ENCODE measurements around the gene MORC2.

The MORC2 gene

DNA sequence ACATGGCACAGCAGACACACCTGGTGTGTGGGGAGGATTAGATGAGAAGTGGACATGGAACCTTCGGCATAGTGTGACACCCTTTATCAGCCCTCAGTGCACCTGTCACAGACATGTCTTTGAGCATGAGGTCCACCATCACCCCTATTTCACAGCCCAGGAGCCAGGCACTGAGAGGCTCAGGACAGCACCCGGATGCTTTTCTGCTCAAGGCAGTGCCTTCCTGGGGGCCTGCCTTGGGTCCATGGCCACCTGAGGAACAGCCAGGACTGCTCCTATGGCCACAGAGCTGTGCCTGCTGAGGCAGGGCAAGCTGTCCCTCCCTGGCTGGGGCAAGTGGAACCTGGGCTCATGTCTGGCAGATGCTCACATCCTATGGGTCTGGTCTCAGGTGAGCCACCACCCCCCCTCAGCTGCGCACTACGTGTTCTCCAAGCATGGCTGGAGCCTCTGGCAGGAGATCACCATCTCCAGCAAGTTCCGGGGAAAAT is 75.8 kb downstream of the MORC2 start:
- no peak overlapping the region for H3K27ac ChIP-seq (ENCODE audit: low read length)
- H3F3A ChIP-seq (ENCODE audit: insufficient read depth, low read length): no peaks in the 10 kb centered on the region
- H3K9ac ChIP-seq (ENCODE audit: low read length): no peak overlapping the region
- H4K20me1 ChIP-seq (ENCODE audit: insufficient read depth, low read length): no peaks in the 10 kb centered on the region
- H3K4me2 ChIP-seq (ENCODE audit: low read depth, low read length): no peak overlapping the region
- H3K4me3 ChIP-seq (ENCODE audit: low read length): no peak overlapping the region
- H3K79me2 ChIP-seq (ENCODE audit: low read length): no peaks in the 10 kb centered on the region
- no peaks in the 10 kb centered on the region for H3K9me3 ChIP-seq (replicated peaks; ENCODE audit: insufficient read depth, low read length)
- H3K36me3 ChIP-seq (replicated peaks; ENCODE audit: insufficient read depth, low read length): no peaks in the 10 kb centered on the region
- H3K4me1 ChIP-seq (ENCODE audit: low read length): no peaks in the 10 kb centered on the region
- H2AFZ ChIP-seq (ENCODE audit: low read length): no peak overlapping the region
- TF ChIP-seq, protein P1, sequence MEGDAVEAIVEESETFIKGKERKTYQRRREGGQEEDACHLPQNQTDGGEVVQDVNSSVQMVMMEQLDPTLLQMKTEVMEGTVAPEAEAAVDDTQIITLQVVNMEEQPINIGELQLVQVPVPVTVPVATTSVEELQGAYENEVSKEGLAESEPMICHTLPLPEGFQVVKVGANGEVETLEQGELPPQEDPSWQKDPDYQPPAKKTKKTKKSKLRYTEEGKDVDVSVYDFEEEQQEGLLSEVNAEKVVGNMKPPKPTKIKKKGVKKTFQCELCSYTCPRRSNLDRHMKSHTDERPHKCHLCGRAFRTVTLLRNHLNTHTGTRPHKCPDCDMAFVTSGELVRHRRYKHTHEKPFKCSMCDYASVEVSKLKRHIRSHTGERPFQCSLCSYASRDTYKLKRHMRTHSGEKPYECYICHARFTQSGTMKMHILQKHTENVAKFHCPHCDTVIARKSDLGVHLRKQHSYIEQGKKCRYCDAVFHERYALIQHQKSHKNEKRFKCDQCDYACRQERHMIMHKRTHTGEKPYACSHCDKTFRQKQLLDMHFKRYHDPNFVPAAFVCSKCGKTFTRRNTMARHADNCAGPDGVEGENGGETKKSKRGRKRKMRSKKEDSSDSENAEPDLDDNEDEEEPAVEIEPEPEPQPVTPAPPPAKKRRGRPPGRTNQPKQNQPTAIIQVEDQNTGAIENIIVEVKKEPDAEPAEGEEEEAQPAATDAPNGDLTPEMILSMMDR (IDR thresholded peaks at IDR 0.05; ENCODE audit: low read length): no peak
- no peak for TF ChIP-seq EZH2phosphoT487 (IDR thresholded peaks at IDR 0.05; ENCODE audit: low read length)
- TF ChIP-seq EZH2 (optimal IDR thresholded peaks at IDR 0.05; ENCODE audit: low read depth, low read length): no peak
- no peak for DNase-seq
- no peaks in the 10 kb centered on the region for H3K27me3 ChIP-seq (replicated peaks; ENCODE audit: insufficient read depth, low read length)
- no peaks in the 10 kb centered on the region for H3K9me2 ChIP-seq (replicated peaks; ENCODE audit: insufficient read depth, low read length)

DNA sequence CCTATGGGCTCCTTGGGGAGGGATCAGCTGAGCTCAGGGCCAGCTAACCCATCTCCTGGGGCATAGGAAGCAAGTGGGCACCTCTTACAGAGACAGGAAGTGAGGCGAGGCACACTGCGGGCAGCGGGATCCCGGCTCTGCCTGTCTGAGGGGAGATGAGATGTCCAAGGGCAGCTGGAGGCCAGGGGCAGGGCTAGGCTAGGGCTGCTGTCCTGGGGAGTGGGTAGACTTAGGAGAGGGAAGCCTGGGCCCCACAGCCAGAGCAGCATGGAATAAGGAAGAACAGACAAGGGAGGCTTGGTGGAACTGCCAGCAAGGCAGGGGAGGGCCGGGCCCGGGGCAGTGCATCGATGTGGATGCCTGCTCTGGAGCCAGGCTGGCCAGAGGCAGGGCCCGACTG is 76.3 kb downstream of the MORC2 start:
- no peak overlapping the region for H3K9ac ChIP-seq (ENCODE audit: low read length)
- no peak for DNase-seq
- no peaks in the 10 kb centered on the region for H3K9me3 ChIP-seq (replicated peaks; ENCODE audit: insufficient read depth, low read length)
- no peaks in the 10 kb centered on the region for H3K36me3 ChIP-seq (replicated peaks; ENCODE audit: insufficient read depth, low read length)
- H4K20me1 ChIP-seq (ENCODE audit: insufficient read depth, low read length): no peaks in the 10 kb centered on the region
- no peaks in the 10 kb centered on the region for H3K9me2 ChIP-seq (replicated peaks; ENCODE audit: insufficient read depth, low read length)
- no peaks in the 10 kb centered on the region for H3K79me2 ChIP-seq (ENCODE audit: low read length)
- H3K4me2 ChIP-seq (ENCODE audit: low read depth, low read length): no peak overlapping the region
- H3K27me3 ChIP-seq (replicated peaks; ENCODE audit: insufficient read depth, low read length): no peaks in the 10 kb centered on the region
- H3F3A ChIP-seq (ENCODE audit: insufficient read depth, low read length): no peaks in the 10 kb centered on the region
- no peak overlapping the region for H3K27ac ChIP-seq (ENCODE audit: low read length)
- TF ChIP-seq EZH2phosphoT487 (IDR thresholded peaks at IDR 0.05; ENCODE audit: low read length): no peak
- no peaks in the 10 kb centered on the region for H3K4me1 ChIP-seq (ENCODE audit: low read length)
- H2AFZ ChIP-seq (ENCODE audit: low read length): no peak overlapping the region
- H3K4me3 ChIP-seq (ENCODE audit: low read length): no peak overlapping the region

DNA sequence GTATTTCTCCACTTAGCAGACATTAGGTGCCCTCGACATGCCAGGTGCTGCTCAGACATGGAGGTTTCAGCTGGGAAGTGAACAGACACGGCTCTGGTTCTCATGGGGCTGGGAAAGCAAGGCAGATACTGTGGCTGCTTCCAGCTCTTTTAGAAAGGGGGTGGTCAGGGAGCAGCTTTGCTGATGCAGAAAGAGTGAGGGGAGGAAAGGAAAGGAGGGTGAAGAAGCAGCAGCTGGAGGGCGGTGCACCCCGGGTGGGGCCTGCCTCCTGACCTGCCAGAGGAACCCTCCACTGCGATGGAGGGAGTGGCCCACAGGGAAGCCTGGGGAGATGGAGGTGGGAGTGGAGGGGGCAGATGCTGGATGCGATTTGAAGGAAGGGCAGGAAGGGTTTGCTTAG is 76.8 kb downstream of the MORC2 start:
- no peak for DNase-seq
- H3K36me3 ChIP-seq (replicated peaks; ENCODE audit: insufficient read depth, low read length): no peaks in the 10 kb centered on the region
- H3K9me2 ChIP-seq (replicated peaks; ENCODE audit: insufficient read depth, low read length): no peaks in the 10 kb centered on the region
- no peaks in the 10 kb centered on the region for H3F3A ChIP-seq (ENCODE audit: insufficient read depth, low read length)
- no peaks in the 10 kb centered on the region for H4K20me1 ChIP-seq (ENCODE audit: insufficient read depth, low read length)
- H3K9me3 ChIP-seq (replicated peaks; ENCODE audit: insufficient read depth, low read length): no peaks in the 10 kb centered on the region
- H3K27me3 ChIP-seq (replicated peaks; ENCODE audit: insufficient read depth, low read length): no peaks in the 10 kb centered on the region
- no peak overlapping the region for H3K27ac ChIP-seq (ENCODE audit: low read length)
- H2AFZ ChIP-seq (ENCODE audit: low read length): no peak overlapping the region
- no peak overlapping the region for H3K9ac ChIP-seq (ENCODE audit: low read length)
- no peak overlapping the region for H3K4me3 ChIP-seq (ENCODE audit: low read length)
- TF ChIP-seq, protein P1 (IDR thresholded peaks at IDR 0.05; ENCODE audit: low read length): no peak
- TF ChIP-seq EZH2 (optimal IDR thresholded peaks at IDR 0.05; ENCODE audit: low read depth, low read length): no peak
- no peak for TF ChIP-seq EZH2phosphoT487 (IDR thresholded peaks at IDR 0.05; ENCODE audit: low read length)
- H3K4me1 ChIP-seq (ENCODE audit: low read length): no peaks in the 10 kb centered on the region
- H3K4me2 ChIP-seq (ENCODE audit: low read depth, low read length): no peak overlapping the region
- H3K79me2 ChIP-seq (ENCODE audit: low read length): no peaks in the 10 kb centered on the region

DNA sequence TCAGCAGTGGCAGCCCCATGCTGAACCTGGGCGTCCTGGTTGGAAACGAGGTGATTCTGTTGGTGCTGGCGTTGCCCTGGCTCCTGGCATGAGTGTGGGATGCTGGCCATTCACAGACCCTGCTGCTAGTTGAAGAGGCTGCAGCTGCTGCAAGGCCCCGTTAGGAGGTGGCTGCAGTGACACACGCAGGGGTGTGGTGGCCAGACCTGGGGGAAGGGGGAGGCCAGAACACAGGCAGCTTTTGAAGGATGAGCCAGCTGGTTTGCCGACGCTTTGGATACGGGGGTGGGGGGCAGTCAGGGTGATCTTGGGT is 77.2 kb downstream of the MORC2 start:
- no peaks in the 10 kb centered on the region for H3K9me2 ChIP-seq (replicated peaks; ENCODE audit: insufficient read depth, low read length)
- no peak overlapping the region for H3K9ac ChIP-seq (ENCODE audit: low read length)
- H3K27me3 ChIP-seq (replicated peaks; ENCODE audit: insufficient read depth, low read length): no peaks in the 10 kb centered on the region
- no peak for DNase-seq
- H3K4me1 ChIP-seq (ENCODE audit: low read length): no peaks in the 10 kb centered on the region
- no peaks in the 10 kb centered on the region for H3K36me3 ChIP-seq (replicated peaks; ENCODE audit: insufficient read depth, low read length)
- H3K4me2 ChIP-seq (ENCODE audit: low read depth, low read length): no peak overlapping the region
- H3F3A ChIP-seq (ENCODE audit: insufficient read depth, low read length): no peaks in the 10 kb centered on the region
- H3K9me3 ChIP-seq (replicated peaks; ENCODE audit: insufficient read depth, low read length): no peaks in the 10 kb centered on the region
- H3K27ac ChIP-seq (ENCODE audit: low read length): no peak overlapping the region
- no peak overlapping the region for H3K4me3 ChIP-seq (ENCODE audit: low read length)
- H2AFZ ChIP-seq (ENCODE audit: low read length): no peak overlapping the region
- TF ChIP-seq, protein P1 (IDR thresholded peaks at IDR 0.05; ENCODE audit: low read length): no peak
- no peak for TF ChIP-seq EZH2 (optimal IDR thresholded peaks at IDR 0.05; ENCODE audit: low read depth, low read length)
- TF ChIP-seq EZH2phosphoT487 (IDR thresholded peaks at IDR 0.05; ENCODE audit: low read length): no peak
- no peaks in the 10 kb centered on the region for H4K20me1 ChIP-seq (ENCODE audit: insufficient read depth, low read length)
- H3K79me2 ChIP-seq (ENCODE audit: low read length): no peaks in the 10 kb centered on the region

All from MM.1S (cell line).